NT2/D1 (cell line): Measurements from ENCODE around the gene MPL.

ENCODE experiments used
- SUZ12 ChIP-seq: IDR thresholded peaks from 2 replicates; pipeline ENCODE4 v1.6.1; 2011; ENCODE audit not compliant: insufficient read length, insufficient read depth; ENCODE audit errors: extremely low read depth
- YY1 ChIP-seq: IDR thresholded peaks from 2 replicates; pipeline ENCODE4 v1.6.1; 2011; ENCODE audit not compliant: insufficient read length, insufficient read depth
- ZNF274 ChIP-seq: IDR thresholded peaks from 2 replicates; pipeline ENCODE4 v1.6.1; 2011; ENCODE audit warnings: mild to moderate bottlenecking, low read depth, low read length

- TF ChIP-seq YY1 (no peak), SUZ12 (no peak), ZNF274 (no peak)
Observed at GRCh38 chr1:43345120-43345519, 7.5 kb downstream of the MPL start.
